GM12864 (cell line): ENCODE data around the gene STX1A.

Experiments used
- DNase-seq: peaks from one replicate; pipeline ENCODE4 v3.0.0-alpha.2; 2011; ENCODE audit warnings: low read depth
- H3K4me3 ChIP-seq: 2 replicates; pipeline ENCODE4 v1.5.1; 2011; ENCODE audit warnings: mild to moderate bottlenecking, low read depth, low read length, control low read depth
- CTCF ChIP-seq: IDR thresholded peaks from 2 replicates; pipeline ENCODE4 v1.5.1; 2011; ENCODE audit warnings: low read depth, mild to moderate bottlenecking, moderate library complexity, low read length, control low read depth, inconsistent platforms; ENCODE audit errors: missing control alignments

The STX1A gene

GRCh38 chr7:73749931-73750776 is 30.7 kb upstream of the STX1A start:
- no peak overlapping the region for H3K4me3 ChIP-seq
- TF ChIP-seq CTCF, result no peak
- no peak for DNase-seq

GRCh38 chr7:73746378-73746777 is 26.9 kb upstream of the STX1A start:
- no peak for TF ChIP-seq CTCF
- no peak overlapping the region for H3K4me3 ChIP-seq
- DNase-seq, result no peak

- no peak for TF ChIP-seq CTCF
- DNase-seq, result no peak
- no peak overlapping the region for H3K4me3 ChIP-seq
Observed at GRCh38 chr7:73742753-73743641, 23.5 kb upstream of the STX1A start.

- no peak for DNase-seq
- TF ChIP-seq CTCF, result no peak
- H3K4me3 ChIP-seq, result no peak overlapping the region
Observed at GRCh38 chr7:73742338-73742752, 22.9 kb upstream of the STX1A start.

GRCh38 chr7:73741600-73741999 is 22.1 kb upstream of the STX1A start:
- no peak for DNase-seq
- no peak overlapping the region for H3K4me3 ChIP-seq
- no peak for TF ChIP-seq CTCF

GRCh38 chr7:73740771-73741170 is 21.3 kb upstream of the STX1A start:
- no peak overlapping the region for H3K4me3 ChIP-seq
- DNase-seq, result no peak
- TF ChIP-seq CTCF, result no peak
